ENCODE data around the gene TTLL9.

Gene TTLL9

DNA sequence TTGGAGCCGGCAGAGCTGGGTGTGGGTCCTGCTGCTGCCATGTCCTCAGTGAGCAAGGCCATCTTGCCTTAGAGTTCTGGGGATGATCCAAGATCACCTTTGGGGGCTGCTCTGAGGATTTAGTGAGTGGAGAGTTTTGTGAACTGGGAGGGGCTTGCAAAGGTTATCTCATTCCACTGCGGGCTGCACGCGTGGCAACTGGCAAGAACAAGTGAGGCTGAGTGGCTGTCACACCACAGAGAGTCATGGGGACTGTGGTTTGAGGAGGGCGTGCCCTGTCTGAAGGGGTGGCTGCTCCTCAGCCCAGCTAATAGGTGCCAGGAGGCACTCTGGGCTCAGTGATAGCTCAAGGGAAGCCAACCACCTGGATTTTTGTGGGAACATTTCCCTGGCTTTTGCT lies 37.6 kb downstream of the TTLL9 start:
- no peak overlapping the region for H2AFZ ChIP-seq
- H3K27me3 ChIP-seq (ENCODE audit: control insufficient read depth, insufficient read depth, low read length) = no peaks in the 10 kb centered on the region
- no peak for TF ChIP-seq CTCF (IDR thresholded peaks at IDR 0.05)
- H3K9ac ChIP-seq = no peak overlapping the region
- no peak overlapping the region for H3K27ac ChIP-seq
- no peaks in the 10 kb centered on the region for H3K79me2 ChIP-seq
- no peaks in the 10 kb centered on the region for H3K4me1 ChIP-seq
- no peak overlapping the region for H3K4me3 ChIP-seq (ENCODE audit: low read depth, low read length)
- H3K4me2 ChIP-seq (ENCODE audit: low read length) = no peak overlapping the region
- H3K9me3 ChIP-seq (ENCODE audit: control insufficient read depth, low read length) = no peaks in the 10 kb centered on the region
- no peaks in the 10 kb centered on the region for H3K36me3 ChIP-seq (ENCODE audit: control insufficient read depth, insufficient read depth, low read length)

- H3K4me1 ChIP-seq = no peaks in the 10 kb centered on the region
- no peaks in the 10 kb centered on the region for H3K9me3 ChIP-seq (ENCODE audit: control insufficient read depth, low read length)
- TF ChIP-seq CTCF (IDR thresholded peaks at IDR 0.05) = no peak
- H2AFZ ChIP-seq = no peak overlapping the region
- H3K79me2 ChIP-seq = no peaks in the 10 kb centered on the region
- H3K27ac ChIP-seq = no peak overlapping the region
- H3K27me3 ChIP-seq (ENCODE audit: control insufficient read depth, insufficient read depth, low read length) = no peaks in the 10 kb centered on the region
- H3K4me3 ChIP-seq (ENCODE audit: low read depth, low read length) = no peak overlapping the region
- no peak overlapping the region for H3K4me2 ChIP-seq (ENCODE audit: low read length)
- H3K9ac ChIP-seq = no peak overlapping the region
- no peaks in the 10 kb centered on the region for H3K36me3 ChIP-seq (ENCODE audit: control insufficient read depth, insufficient read depth, low read length)
Measured at GRCh38 chr20:31908424-31908823, 38.0 kb downstream of the TTLL9 start.

- H3K4me3 ChIP-seq (ENCODE audit: low read depth, low read length) = no peak overlapping the region
- no peaks in the 10 kb centered on the region for H3K36me3 ChIP-seq (ENCODE audit: control insufficient read depth, insufficient read depth, low read length)
- no peak overlapping the region for H2AFZ ChIP-seq
- no peaks in the 10 kb centered on the region for H3K9me3 ChIP-seq (ENCODE audit: control insufficient read depth, low read length)
- no peak overlapping the region for H3K27ac ChIP-seq
- H3K9ac ChIP-seq = no peak overlapping the region
- TF ChIP-seq CTCF (IDR thresholded peaks at IDR 0.05) = no peak
- no peak overlapping the region for H3K4me2 ChIP-seq (ENCODE audit: low read length)
- H3K27me3 ChIP-seq (ENCODE audit: control insufficient read depth, insufficient read depth, low read length) = no peaks in the 10 kb centered on the region
- H3K4me1 ChIP-seq = no peaks in the 10 kb centered on the region
- no peaks in the 10 kb centered on the region for H3K79me2 ChIP-seq
Measured at GRCh38 chr20:31909253-31910070, 39.0 kb downstream of the TTLL9 start.

DNA sequence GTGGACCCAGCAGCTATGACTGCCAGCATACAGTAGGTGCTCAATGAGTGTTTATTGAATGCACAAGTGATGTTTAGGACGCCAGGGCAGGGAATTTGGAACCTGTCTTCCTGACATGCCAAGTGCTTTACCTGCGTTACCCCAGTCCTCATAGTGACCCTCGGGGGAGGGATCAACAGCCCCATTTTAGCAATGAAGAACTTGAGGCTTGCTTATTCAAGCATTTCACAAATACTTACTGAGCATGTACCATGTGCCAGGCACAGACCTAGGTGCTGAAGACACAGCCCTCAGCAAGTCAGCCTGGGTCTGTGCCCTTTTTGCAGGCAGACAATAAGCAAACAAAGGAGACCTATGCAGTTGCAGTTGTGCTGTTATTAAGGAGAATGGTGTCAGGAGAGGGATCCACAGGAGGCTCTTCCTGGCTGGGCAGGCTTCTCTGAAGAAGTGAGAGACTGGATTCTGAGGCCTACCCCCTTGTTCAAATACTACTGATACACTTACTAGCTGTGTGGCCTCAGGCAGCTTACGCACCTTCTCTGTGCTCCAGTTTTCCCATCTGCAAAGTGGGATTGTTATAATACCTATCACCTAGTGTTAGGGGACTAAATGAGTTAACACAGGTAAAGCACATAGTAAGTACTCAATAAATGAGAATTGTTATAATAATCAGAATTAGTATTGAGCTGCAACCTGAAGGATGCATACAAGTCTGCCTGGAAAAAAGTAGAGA lies 39.8 kb downstream of the TTLL9 start:
- Histone ChIP-seq H3K79me2 (no peaks in the 10 kb centered on the region), H3K36me3 (ENCODE audit: control insufficient read depth, insufficient read depth, low read length) (no peaks in the 10 kb centered on the region), H2AFZ (no peak overlapping the region), H3K9ac (no peak overlapping the region), H3K27ac (no peak overlapping the region), H3K4me2 (ENCODE audit: low read length) (no peak overlapping the region), H3K27me3 (ENCODE audit: control insufficient read depth, insufficient read depth, low read length) (no peaks in the 10 kb centered on the region), H3K4me3 (ENCODE audit: low read depth, low read length) (no peak overlapping the region), H3K9me3 (ENCODE audit: control insufficient read depth, low read length) (no peaks in the 10 kb centered on the region), H3K4me1 (peaks cover 2% of the 10 kb centered on the region)
- TF ChIP-seq CTCF (IDR thresholded peaks at IDR 0.05) = no peak
